Colonic mucosa (tissue), 4 donors: ENCODE results near the gene SIVA1. TPM values are rescaled to one million over a fixed set of nuclear protein-coding genes. Genes with fewer than 3 reads are reported as not detected.

Source experiments
- DNase-seq: peaks from one replicate; pipeline ENCODE4 v3.0.0-alpha.2; 2020
- H3K27ac ChIP-seq: fragments of 200-600 bp; one replicate; pipeline ENCODE4 v1.8.0; 2021
- H3K27me3 ChIP-seq: fragments of 200-600 bp; one replicate; pipeline ENCODE4 v1.8.0; 2021
- H3K36me3 ChIP-seq: fragments of 200-600 bp; one replicate; pipeline ENCODE4 v1.8.0; 2021
- H3K4me1 ChIP-seq: fragments of 200-600 bp; one replicate; pipeline ENCODE4 v1.8.0; 2021; ENCODE audit warnings: mild to moderate bottlenecking
- H3K4me3 ChIP-seq: fragments of 200-600 bp; one replicate; pipeline ENCODE4 v1.8.0; 2021
- H3K9ac ChIP-seq, 2 donors: one replicate each; pipeline ENCODE4 v1.7.0; 2013; ENCODE audit warnings: control low read depth in 2 of 2, low read depth in 2 of 2, low read length in 2 of 2
- H3K9me3 ChIP-seq: fragments of 200-600 bp; one replicate; pipeline ENCODE4 v1.8.0; 2021
- intact Hi-C: fragments of 100-400 bp; cut with DNase I; formaldehyde crosslinking; loops from one replicate; pipeline ENCODE4 v1.14.1; 2022
- total RNA-seq, 2 donors: library from RNA; stranded (reverse); fragmentation: NEBNext Ultra II Directional in 1 of 2; extraction: Animal tissue kit (Norgen Biotek cat#: 25700) in 1 of 2; gene quantifications; one replicate each; pipeline ENCODE4 v1.2.1, GENCODE V29; 2021
- TF ChIP-seq, protein P1 (sequence below): fragments of 200-600 bp; IDR thresholded peaks from one replicate; pipeline ENCODE4 v1.8.0; 2022; ENCODE audit warnings: antibody characterized with exemption, mild to moderate bottlenecking
- donor health status: healthy.
- donor health status: DM: no; HTN: no; CAD: no.
- donor health status: DM: no; HTN: no; CAD: no.

SIVA1 gene
- total RNA-seq, 2 donors from 2014 or later = 58.8 to 153 TPM

DNA sequence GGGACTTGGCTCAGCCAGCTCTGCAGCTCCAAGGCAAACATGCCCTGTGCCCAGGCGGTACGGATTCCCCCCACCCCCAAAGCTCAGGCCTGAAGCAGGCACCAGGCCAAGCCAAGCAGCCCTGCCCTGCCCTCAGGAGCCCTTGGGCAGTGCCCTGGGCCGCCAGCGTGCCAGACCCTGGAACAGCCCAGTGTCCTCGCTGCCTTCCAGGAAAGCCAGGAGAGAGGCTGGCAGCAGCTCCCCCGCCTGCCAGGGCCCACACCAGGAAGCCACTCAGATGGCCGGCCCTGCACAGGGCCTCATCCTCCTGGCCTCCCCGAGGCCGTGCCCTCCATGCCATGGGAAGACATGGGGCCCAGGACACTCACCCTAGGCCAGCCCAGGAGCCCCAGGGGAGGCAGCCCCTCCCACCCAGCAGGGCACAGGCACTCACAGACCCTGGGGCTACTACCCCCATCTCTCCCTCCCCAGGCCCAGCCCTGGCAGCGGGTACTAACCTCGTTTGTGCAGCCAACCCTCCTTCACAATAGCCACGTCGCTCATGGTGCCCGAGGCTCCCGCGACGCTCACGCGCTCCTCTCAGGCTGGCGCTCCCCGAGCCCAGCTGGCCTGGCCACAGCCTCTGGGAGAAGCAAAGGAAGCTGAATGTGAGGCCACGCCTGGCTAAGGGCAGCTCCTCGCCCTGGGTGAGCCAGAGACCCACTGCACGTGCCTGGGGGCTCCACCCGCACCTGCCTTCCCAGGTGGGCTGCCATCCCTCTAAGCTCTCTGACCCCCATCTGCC lies 39.3 kb downstream of the SIVA1 start:
- H3K9me3 ChIP-seq = no peaks in the 10 kb centered on the region
- intact Hi-C loops = no loop called here
- TF ChIP-seq, protein P1, sequence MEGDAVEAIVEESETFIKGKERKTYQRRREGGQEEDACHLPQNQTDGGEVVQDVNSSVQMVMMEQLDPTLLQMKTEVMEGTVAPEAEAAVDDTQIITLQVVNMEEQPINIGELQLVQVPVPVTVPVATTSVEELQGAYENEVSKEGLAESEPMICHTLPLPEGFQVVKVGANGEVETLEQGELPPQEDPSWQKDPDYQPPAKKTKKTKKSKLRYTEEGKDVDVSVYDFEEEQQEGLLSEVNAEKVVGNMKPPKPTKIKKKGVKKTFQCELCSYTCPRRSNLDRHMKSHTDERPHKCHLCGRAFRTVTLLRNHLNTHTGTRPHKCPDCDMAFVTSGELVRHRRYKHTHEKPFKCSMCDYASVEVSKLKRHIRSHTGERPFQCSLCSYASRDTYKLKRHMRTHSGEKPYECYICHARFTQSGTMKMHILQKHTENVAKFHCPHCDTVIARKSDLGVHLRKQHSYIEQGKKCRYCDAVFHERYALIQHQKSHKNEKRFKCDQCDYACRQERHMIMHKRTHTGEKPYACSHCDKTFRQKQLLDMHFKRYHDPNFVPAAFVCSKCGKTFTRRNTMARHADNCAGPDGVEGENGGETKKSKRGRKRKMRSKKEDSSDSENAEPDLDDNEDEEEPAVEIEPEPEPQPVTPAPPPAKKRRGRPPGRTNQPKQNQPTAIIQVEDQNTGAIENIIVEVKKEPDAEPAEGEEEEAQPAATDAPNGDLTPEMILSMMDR = no peak
- no peak overlapping the region for H3K27ac ChIP-seq
- H3K36me3 ChIP-seq = peaks cover 8% of the 10 kb centered on the region
- H3K27me3 ChIP-seq = no peaks in the 10 kb centered on the region
- H3K4me3 ChIP-seq = no peak overlapping the region
- DNase-seq = no peak
- peak overlapping the region in 1 of 2 donors; percentile 31 for H3K9ac ChIP-seq
- H3K4me1 ChIP-seq = peaks cover 24% of the 10 kb centered on the region

DNA sequence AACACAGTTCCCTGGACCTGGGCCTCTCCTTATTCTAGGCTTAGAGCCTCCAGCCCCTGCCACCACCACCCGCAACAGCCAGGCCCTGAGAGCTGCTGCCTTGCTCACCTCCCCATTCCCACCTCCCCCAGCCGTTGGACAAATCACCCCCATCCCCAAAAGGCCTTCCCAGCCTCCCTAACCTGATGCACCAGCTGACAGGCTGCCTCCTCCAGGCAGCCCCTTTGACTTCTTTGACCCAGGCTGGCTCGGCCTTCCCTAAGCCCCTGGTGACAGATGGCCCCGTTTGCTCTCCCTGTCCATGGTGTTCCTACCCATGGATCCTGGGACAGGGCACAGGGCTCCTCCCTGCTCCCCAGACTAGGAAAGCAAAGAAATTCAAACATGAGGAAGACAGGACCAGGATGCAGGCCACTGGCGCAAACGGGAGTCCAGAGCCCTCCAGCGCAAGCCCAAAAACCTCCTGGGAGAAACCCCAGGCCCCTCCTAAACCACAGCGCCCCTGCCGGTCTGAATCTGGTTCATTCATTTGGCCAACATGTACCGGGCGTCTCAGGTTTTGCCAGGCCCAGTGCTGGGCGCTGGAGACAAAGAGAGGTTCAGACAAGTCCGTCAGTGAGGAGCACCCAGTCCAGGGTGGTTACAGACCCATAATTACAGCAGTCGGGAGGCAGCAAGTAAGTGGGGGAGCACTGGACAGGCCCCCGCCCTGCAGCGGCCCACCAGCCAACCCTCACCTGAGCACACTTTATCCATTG lies 40.2 kb downstream of the SIVA1 start:
- DNase-seq = no peak
- Histone ChIP-seq H3K9me3 (no peaks in the 10 kb centered on the region), H3K27me3 (no peaks in the 10 kb centered on the region), H3K27ac (no peak overlapping the region), H3K4me3 (peak overlapping the region; percentile 62), H3K4me1 (peaks cover 29% of the 10 kb centered on the region), H3K9ac (peak overlapping the region in 1 of 2 donors; percentile 89), H3K36me3 (peaks cover 8% of the 10 kb centered on the region)
- intact Hi-C loops = no loop called here
- TF ChIP-seq, protein P1 = no peak

DNA sequence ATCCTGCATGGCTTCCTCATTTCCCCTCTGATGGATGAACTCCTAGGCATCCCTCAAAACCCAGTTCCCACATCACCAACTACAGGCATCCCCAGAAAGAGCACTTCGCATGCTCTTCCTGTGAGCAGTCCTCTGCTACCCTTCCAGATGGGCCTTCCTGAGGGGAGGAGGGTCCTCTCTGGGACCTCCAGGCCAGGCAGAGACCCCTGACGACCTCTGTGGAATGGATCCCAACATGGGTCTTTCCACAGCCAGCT lies 40.7 kb downstream of the SIVA1 start:
- peak overlapping the region; percentile 62 for H3K4me3 ChIP-seq

DNA sequence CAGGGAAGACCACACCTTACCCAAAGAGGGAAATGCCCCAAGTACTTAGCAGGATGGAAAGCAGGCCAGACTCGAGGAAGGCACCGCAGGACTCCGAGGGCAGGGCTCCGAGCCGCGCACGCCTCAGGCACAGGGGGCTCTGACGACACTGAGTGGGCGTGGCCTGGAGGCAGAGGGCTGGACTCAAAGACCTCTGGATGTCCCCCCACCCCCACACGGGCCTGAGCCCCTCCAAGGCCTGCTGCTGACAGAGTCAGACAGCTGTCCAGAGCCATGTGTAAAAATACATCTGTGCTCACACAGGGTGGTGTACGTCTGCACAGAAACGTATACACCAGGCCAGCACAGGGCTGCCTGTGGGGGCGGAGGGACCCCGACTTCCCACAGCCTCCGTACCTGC lies 41.2 kb downstream of the SIVA1 start:
- H3K36me3 ChIP-seq = peaks cover 8% of the 10 kb centered on the region
- H3K4me1 ChIP-seq = peaks cover 29% of the 10 kb centered on the region
- H3K9me3 ChIP-seq = no peaks in the 10 kb centered on the region
- peak; percentile 77 for DNase-seq
- intact Hi-C loops = no loop called here
- TF ChIP-seq, protein P1 = no peak
- no peak overlapping the region for H3K27ac ChIP-seq
- peak overlapping the region; percentile 88 to 89 for H3K9ac ChIP-seq
- H3K27me3 ChIP-seq = no peaks in the 10 kb centered on the region
- peak overlapping the region; percentile 62 for H3K4me3 ChIP-seq

More for the DNA sequence above, 40.7 kb downstream of the SIVA1 start:
- no peaks in the 10 kb centered on the region for H3K27me3 ChIP-seq
- TF ChIP-seq, protein P1 = no peak
- H3K9ac ChIP-seq = peak overlapping the region; percentile 28 to 89
- DNase-seq = no peak
- H3K36me3 ChIP-seq = peaks cover 8% of the 10 kb centered on the region
- H3K27ac ChIP-seq = no peak overlapping the region
- H3K9me3 ChIP-seq = no peaks in the 10 kb centered on the region
- H3K4me1 ChIP-seq = peaks cover 29% of the 10 kb centered on the region
- intact Hi-C loops = no loop called here

DNA sequence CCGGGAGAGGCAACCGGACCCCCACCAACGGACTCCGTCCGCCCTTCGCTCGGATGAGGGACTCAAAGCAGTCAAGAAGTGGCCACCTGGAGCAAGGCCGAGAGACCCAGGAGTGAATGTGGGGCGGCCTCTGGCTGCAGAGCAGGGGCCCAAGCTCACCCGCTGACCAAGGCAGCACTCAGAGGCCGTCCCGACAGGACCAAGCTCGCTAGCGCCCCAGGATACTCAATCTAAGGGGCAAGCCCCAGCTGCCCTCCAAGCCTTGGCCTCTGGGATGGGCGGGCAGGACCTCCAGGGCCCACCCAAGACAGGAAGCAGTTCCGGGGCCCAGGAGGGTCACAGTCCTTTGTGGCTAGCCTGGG lies 41.7 kb downstream of the SIVA1 start:
- peaks cover 29% of the 10 kb centered on the region for H3K4me1 ChIP-seq
- DNase-seq = peak; percentile 58
- no peaks in the 10 kb centered on the region for H3K27me3 ChIP-seq
- H3K4me3 ChIP-seq = peak overlapping the region; percentile 62
- peak overlapping the region; percentile 88 to 89 for H3K9ac ChIP-seq
- intact Hi-C loops = no loop called here
- TF ChIP-seq, protein P1 = no peak
- H3K36me3 ChIP-seq = peaks cover 8% of the 10 kb centered on the region
- H3K27ac ChIP-seq = peak overlapping the region; percentile 65
- no peaks in the 10 kb centered on the region for H3K9me3 ChIP-seq
